ENCODE results near the gene LIPG.
A peak's percentile ranks its signal among the peaks of the same experiment; 100 is the strongest.
"Not testable (repeated sequence)": the region's sequence is repeated elsewhere in the genome, so short reads cannot be mapped to it uniquely, and the experiment has no call there.

Gene LIPG

DNA sequence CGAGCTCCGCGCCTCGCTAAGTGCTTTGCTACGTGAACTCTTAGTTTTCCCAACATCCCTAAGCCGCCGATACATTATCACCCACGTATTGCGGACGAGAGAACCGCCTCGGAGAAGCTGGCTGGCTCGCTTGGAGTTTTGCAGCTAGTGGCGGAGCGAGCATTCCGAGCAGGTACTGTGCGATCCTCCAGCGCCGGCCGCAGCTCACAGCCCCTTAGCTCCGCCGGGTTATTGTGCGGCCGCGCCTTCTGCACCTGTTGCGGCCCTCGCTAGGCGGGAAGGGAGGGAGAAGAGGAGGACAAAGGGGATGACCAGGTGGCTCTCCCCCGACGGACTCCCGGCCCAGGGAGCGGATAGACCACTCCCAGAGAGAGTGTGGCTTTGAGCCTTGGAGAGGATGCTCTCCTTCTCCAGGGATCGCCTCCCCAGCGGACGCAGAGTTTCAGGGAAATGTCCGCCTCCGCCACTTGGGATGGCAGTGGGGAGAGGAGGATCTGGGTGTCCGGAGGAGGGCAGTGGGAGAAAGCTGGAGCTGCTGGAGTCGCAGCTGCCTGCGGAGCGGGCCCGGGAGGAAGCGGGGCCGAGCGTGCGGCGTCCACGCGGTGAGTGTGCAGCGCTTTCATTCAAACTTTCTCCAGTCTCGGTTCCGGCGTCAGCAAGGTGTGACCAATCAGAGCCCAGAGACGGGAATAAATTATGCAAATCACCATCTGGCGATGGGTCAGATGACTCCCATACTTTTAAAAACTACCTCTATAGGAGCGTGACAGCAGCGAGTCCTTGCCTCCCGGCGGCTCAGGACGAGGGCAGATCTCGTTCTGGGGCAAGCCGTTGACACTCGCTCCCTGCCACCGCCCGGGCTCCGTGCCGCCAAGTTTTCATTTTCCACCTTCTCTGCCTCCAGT, at the start of gene LIPG:
Gene LIPG, plus strand, starts transcription at position 769 of the 905 bp plus-strand sequence. CDS start 252 bp downstream, outside the sequence.
- peak within 1 kb of the TSS; percentile 81 for H3K27ac ChIP-seq
- peak; percentile 82 for DNase-seq (ENCODE audit: low read depth, low spot score)

DNA sequence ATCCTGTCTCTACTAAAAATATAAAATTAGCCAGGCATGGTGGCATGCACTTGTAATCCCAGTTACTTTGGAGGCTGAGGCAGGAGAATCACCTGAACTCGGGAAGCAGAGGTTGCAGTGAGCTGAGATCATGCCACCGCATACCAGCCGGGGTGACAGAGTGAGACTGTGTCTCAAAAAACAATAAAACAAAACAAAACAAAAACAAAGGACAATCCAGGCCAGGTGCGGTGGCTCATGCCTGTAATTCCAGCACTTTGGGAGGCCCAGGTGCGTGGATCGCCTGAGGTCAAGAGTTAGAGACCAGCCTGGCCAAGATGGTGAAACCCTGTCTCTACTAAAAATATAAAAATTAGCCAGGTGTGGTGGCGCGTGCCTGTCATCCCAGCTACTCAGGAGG, 49.0 kb upstream of the LIPG start:
- not testable (repeated sequence) for H3K27ac ChIP-seq; DNase-seq (ENCODE audit: low read depth, low spot score)

DNA sequence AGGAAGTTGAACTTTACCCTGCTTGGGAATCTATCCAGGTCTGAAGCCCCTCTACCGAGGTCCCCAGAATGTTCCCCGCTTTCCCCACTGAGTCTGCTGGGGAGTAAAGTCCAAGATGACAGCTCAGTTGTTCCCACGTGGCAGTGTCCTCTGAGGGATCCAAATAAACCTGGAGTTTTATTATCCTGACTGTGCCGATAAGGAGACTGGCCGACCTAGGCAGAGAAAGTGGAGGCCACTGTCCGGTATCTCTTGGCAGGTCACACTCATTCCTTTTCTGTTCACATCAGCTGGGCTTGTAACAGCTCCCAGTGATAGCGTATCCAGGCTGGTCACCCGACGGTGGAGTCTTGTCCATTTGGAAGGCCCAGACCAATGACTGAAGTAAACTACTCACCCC, 47.3 kb upstream of the LIPG start:
- no peak for DNase-seq (ENCODE audit: low read depth, low spot score)
- H3K27ac ChIP-seq = no peak overlapping the region

DNA sequence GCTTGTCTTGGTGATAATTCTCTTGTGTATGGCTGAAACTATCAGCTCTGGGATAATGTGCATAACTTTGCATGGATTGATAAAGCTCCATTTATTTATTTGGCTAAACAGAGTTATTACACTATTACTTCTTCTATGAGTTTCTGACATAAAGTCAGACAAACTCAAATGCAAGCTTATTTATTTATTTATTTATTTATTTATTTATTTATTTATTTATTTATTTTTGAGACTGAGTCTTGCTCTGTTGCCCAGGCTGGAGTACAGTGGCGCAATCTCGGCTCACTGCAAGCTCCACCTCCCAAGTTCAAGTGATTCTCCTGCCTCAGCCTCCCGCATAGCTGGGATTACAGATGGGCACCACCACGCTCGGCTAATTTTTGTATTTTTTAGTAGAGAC, 46.9 kb upstream of the LIPG start:
- not testable (repeated sequence) for DNase-seq (ENCODE audit: low read depth, low spot score); H3K27ac ChIP-seq

DNA sequence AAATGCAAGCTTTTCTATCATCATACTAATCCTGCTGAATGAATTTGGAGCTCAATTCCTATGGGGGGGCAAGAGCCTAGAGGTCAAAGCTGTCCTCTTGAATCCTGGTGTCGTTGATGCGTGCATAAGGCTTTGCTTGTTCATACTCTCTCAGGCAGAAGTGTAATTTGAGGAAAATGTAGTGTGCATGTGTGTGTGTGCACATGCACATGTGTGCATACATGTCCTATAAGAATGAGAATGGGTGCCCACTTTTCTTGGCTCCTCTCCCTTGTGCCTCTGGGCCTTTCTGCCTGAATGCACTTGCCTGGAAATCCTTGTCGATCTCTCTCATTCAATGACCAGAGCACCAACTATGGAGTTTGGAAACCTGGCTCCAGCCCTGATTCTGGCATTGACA, 46.3 kb upstream of the LIPG start:
- DNase-seq (ENCODE audit: low read depth, low spot score) = no peak
- no peak overlapping the region for H3K27ac ChIP-seq

DNA sequence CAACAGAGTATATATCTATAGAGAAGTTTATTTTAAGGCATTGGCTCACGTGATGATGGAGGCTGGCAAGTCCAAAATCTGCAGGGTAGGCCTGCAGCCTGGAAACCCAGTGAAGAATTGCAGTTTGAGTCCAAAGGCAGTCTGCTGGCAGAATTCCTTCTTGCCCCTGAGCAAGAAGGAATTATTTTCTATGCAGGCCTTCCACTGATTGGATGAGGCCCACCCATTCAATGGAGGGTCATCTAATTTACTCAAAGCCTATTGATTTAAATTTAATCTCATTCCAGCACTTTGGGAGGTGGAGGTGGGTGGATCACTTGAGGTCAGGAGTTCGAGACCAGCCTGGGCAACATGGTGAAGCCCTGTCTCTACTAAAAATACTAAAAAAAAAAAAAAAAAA, 44.4 kb upstream of the LIPG start:
- no peak for DNase-seq (ENCODE audit: low read depth, low spot score)
- H3K27ac ChIP-seq = no peak overlapping the region

DNA sequence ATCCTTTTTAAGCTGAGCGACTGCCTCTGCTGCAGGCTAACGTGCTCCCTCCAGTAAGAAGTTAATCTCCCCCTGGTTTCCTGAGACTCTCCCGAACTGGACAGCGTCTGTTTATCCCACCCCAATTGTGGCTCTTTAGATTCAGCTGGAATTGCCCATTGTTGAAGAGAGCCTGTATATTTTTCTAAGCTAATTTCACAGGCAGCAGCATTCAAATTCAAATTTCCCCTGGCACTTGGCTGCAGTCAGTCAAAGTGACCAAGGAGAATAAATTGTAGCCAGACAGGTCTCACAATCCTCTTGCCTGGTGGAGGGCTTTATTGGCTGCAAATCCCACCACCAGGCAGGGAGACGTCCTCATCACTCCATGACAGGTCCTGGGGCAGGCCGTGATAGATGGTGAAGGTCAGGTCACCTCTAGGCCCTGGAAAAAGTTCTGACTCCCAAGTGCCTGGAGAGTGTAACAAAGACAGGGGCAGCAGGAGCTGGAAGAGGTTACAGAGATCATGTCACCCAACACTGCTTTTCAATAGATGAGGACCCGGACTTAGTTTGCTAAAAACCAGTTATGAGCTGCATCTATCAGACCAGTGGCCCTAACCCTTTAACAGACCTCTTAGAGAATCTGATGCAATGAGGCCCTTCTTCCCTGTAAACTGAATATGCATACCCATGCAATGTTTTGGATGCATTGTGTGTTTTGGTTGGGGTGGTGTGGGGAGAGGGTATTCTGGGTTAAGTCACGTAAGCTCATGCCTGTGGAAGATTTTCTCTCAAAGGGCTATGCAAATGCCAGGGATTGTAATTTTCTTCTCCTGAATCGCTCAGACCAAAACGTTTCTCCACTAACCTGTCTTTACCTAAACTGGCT, 42.5 kb upstream of the LIPG start:
- DNase-seq (ENCODE audit: low read depth, low spot score) = no peak

DNA sequence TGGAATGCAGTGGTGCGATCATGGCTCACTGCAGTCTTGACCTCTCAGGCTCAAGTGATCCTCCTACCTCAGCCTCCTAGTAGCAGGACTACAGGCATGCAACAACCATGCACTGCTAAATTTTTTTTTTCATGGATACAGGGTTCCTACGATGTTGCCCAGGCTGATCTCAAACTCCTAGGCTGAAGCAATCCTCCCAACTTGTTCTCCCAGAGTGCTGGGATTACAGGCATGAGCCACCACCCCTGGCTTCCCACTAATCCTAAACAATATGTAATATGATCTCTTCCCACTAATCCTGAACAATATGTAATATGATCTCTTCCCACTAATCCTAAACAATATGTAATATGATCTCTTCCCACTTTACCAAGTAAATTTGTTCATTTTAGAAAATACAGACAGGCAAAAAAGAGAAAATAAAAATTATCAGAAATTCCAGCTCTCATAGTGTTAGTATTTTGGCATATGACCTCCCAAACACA, 41.2 kb upstream of the LIPG start:
- H3K27ac ChIP-seq = no peak overlapping the region
- no peak for DNase-seq (ENCODE audit: low read depth, low spot score)

More for the DNA sequence above, 42.5 kb upstream of the LIPG start:
- H3K27ac ChIP-seq = no peak overlapping the region

DNA sequence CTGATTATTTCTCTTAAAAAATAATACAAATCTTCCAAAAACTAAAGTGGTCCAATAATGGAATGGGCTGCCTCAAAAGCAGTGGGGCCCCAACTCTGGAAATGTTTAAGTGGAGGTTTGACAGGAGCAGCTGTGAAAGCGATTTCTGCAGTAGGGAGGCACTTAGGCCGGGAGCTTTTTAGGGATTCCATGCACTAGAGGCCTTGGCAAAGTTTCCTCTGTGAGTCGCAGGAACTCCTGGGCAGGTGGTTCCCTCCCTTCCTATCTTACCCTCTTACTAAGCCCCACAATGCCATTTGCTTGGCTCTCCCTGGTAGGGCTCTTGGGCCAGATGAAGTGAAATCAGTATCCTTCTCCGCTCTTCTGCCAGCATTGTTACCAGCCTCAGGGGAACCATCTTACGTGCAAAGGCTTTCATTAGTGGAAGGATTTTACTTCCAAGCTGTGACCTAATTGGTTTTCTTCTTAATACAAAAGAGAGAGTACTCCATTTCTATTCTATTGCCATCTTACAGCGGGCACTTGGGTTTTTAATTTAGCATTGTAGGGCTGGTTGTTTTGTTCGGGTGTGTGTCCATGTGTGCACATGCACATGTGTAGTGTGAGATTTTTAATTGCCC, 40.5 kb upstream of the LIPG start:
- DNase-seq (ENCODE audit: low read depth, low spot score) = no peak
- H3K27ac ChIP-seq = no peak overlapping the region

DNA sequence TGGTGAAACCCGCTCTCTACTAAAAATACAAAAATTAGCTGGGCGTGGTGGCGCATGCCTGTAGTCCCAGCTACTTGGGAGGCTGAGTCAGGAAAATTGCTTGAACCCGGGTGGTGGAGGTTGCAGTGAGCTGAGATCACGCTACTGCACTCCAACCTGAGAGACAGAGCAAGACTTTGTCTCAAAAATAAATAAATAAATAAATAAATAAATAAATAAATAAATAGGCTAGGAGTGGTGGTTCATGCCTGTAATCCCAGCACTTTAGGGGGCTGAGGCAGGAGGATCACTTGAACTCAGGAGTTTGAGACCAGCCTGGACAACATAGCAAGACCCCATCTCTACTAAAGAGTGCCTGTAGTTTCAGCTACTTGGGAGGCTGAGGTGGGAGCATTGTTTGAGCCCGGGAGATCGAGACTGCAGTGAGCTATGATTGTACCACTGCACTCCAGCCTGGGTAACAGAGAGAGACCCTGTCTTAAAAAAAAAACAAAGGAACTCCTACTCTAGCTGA, 38.2 kb upstream of the LIPG start:
- DNase-seq (ENCODE audit: low read depth, low spot score); H3K27ac ChIP-seq: not testable (repeated sequence)

DNA sequence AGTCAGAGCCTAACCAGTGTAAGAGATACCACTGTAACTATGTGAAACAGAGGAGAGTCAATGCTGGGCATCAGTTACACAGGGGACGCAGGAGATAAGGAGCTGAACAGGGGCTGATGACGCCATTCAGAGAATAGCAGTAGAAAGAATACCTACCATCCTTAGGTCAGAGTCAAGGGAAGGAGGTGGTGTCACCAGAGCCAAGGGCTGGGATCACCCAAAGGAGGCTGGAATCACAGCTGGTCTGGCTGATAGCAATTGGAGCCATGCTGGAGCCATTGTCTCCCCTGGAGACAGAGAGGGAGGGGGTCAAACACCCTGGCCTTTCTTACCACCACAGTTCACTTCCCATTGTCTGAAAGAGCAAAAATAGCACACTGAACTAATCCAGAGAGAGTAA, 37.5 kb upstream of the LIPG start:
- DNase-seq (ENCODE audit: low read depth, low spot score) = no peak
- H3K27ac ChIP-seq = no peak overlapping the region

DNA sequence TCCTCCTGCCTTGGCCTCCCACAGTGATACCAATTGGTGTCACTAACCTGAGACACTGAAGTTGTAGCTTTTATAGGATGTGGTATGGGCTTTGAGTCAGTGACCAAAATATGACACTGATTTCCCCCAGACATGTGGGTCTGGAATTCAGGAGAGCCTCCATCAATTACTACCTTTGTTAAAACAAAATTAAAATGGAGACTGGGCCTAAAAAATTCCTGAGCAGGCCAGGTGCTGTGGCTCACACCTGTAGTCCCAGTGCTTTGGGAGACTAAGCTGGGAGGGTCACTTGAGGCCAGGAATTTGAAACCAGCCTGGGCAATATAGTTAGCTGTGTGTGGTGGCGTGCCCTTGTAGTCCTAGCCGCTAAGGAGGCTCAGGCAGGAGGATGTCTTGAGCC, 36.9 kb upstream of the LIPG start:
- DNase-seq (ENCODE audit: low read depth, low spot score) = no peak
- H3K27ac ChIP-seq = no peak overlapping the region

DNA sequence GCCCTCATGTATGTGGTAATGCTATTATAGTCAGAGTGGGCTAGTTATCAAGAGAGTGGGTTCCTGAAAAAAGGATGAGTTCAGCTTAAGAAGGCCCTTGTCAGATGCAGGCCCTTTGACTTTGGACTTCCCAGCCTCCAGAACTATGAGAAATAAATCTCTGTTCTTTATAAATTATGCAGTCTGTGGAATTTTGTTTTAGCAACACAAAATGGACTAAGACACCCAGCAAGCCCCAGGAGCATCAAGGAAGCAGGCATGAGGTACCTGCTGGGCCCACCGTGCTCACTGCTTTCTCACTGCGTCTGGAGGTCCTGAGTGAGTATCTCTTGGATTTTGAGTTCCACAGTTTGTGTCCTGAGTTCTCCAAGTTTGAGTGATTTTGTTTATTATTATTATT, 35.9 kb upstream of the LIPG start:
- no peak for DNase-seq (ENCODE audit: low read depth, low spot score)
- H3K27ac ChIP-seq = no peak overlapping the region

DNA sequence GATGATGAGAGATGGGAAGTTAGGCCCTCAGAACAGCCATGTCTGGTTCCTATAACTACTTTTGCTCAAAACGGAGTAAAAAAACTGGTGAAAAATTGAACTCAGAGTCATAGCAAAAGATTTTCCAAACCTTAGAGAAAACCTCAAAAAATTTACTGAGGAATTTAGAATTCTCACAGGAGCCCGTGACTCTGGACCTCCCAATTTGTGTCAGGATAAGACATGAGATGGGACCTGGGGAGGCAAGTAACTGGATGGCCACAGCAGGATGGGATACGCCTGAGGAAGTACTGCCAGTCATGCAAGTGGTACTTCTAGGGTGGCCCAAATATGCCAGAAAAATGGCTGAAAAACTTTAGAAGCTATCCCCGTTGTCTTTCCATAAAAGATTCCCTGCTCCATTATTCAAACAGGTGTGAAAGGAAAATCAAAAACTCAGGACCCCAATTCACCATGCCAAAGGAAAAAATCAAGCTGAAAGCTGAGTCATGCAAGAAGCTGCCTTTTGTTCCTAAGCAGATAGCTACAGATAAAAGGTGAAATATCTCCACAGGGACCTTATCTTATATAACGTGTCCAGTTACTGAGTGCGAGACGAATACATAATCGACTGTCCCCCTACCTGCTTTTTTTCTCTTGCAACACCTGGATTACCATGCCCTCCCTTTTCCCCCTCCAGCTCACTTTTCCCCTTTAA, 34.1 kb upstream of the LIPG start:
- H3K27ac ChIP-seq = no peak overlapping the region
- no peak for DNase-seq (ENCODE audit: low read depth, low spot score)

DNA sequence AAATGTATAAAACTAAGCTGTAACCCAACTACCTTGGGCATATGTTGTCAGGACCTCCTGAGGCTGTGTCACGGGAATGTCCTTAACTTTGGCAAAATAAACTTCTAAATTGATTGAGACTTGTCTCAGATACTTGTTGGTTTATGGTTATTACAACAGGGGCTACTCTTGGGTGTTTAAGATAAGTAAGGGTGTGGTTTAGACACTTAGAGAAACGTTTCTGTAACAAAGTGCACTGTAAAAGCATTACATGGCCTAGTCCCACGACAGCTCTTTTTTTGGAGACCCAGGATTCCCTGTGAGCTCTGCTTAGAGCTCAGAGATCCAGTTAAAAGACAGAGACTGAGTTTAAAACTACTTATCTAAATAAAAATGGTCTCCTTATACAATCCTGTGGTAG, 32.3 kb upstream of the LIPG start:
- no peak overlapping the region for H3K27ac ChIP-seq

DNA sequence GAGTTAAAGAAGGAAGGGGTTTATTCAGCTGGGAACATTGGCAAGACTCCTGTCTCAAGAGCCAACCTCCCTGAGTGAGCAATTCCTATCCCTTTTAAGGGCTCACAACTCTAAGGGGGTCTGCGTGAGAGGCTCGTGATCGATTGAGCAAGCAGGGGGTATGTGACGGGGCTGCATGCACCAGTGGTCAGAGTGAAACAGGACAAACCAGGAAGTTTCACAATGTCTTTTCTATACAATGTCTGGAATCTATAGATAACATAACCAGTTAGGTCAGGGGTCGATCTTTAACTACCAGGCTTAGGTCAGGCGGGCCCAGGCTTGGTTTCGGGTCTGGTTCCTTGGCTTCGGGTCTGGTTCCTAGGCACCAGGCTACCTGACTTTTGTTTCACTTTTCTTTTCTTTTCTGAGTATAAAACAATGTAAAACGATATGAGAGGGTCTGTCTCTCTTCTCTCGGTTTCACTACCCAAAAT, 30.1 kb upstream of the LIPG start:
- no peak for DNase-seq (ENCODE audit: low read depth, low spot score)
- no peak overlapping the region for H3K27ac ChIP-seq

More for the DNA sequence above, 32.3 kb upstream of the LIPG start:
- no peak for DNase-seq (ENCODE audit: low read depth, low spot score)

DNA sequence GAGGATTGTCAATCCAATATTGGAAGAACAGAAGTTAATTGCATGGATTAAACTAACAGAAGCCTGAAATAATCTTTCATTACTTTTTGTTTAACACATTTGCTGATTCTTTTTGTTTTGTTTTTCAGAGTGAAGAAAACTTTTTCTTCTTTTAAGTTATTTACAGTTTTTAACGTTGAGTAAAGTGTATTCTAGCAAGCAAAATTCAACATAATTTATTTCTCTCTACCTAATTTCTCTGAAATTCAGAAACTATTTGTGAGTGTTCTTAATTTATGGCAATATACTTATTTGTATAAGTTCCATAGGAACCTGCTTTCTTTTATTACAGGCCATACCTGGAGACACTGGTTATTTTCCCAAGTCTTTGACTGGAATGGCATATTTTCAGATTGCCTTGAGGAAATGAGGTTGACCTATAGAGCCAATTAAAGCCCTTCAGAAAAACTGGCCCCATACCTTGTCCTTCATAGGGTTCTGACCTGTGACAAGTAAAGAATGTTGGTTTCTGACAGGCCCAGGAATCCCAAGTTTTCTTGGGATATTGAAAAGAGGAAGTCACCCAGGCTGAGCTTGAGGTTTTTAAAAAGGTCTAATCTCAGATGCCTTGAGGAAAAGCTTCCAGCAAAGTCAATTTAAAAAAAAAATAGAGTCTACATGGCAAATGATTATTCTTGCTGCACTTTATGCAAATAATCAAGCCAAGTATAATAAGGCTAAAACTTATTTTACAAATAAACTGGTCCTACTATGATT, 26.8 kb upstream of the LIPG start:
- no peak overlapping the region for H3K27ac ChIP-seq
- no peak for DNase-seq (ENCODE audit: low read depth, low spot score)

DNA sequence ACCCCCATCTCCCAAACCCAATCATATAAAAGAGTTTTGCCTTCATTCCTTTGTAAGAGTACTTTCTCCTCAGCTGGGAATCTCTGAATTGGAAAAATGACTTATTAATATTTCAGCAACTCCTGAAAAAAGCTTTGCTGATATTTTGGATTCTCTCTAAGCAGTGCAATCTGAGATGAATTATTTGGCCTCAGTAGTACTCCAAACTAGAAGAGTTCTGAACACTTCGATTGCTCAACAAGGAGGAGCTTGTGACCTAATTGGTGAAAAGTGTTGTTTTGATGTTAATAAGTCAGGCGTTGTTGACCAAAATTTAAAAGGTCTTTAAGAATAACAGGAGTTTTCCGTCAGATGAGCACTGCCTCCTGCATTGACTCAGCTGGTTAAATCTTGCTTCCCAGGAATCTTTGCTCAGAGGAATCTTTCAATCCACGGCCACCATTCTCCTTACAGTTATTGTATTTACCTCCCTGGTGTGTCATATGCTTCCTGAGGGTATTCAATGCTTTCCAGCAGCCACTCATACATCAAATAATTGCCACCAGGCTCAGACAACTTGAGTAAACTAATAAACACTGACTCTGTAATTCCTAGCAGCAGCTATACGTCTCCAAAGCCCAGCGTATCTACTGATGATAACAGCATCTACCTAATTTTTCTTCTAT, 24.5 kb upstream of the LIPG start:
- DNase-seq (ENCODE audit: low read depth, low spot score) = no peak
- no peak overlapping the region for H3K27ac ChIP-seq
